ENCODE measurements around the gene SHISAL1.

The SHISAL1 gene

DNA sequence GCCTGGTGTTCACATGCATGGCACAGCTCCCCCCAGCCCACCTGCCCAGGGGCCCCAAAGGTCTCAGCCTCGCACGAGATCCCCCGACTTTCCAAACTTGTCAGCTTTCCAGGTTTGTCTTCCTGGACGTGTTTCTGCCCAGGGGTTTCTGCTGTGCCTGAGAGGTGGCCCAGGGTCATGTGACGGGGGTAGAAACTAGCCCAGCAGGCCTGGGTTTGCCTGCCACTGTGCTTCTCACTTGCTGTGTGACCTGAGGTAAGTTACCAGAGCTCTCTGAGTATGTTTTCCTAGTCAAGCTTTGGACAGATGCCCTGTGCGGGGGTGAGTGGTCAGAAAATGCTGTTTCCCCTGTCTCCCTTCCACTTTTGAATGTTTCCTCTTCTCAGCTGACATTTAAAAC, 38.3 kb upstream of the SHISAL1 start:
- TF ChIP-seq, protein P1, sequence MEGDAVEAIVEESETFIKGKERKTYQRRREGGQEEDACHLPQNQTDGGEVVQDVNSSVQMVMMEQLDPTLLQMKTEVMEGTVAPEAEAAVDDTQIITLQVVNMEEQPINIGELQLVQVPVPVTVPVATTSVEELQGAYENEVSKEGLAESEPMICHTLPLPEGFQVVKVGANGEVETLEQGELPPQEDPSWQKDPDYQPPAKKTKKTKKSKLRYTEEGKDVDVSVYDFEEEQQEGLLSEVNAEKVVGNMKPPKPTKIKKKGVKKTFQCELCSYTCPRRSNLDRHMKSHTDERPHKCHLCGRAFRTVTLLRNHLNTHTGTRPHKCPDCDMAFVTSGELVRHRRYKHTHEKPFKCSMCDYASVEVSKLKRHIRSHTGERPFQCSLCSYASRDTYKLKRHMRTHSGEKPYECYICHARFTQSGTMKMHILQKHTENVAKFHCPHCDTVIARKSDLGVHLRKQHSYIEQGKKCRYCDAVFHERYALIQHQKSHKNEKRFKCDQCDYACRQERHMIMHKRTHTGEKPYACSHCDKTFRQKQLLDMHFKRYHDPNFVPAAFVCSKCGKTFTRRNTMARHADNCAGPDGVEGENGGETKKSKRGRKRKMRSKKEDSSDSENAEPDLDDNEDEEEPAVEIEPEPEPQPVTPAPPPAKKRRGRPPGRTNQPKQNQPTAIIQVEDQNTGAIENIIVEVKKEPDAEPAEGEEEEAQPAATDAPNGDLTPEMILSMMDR (IDR thresholded peaks at IDR 0.05; ENCODE audit: borderline replicate concordance, extremely low read depth, low read length, poor library complexity, severe bottlenecking) = no peak
- no peak for TF ChIP-seq EZH2 (IDR thresholded peaks at IDR 0.05; ENCODE audit: borderline replicate concordance, low read depth, low read length, severe bottlenecking)
- no peak overlapping the region for H3K9ac ChIP-seq (ENCODE audit: low read depth, low read length)
- no peaks in the 10 kb centered on the region for H3K79me2 ChIP-seq (ENCODE audit: insufficient read depth, low read length)
- no peak overlapping the region for H3K27ac ChIP-seq (ENCODE audit: low read length)
- H4K20me1 ChIP-seq (ENCODE audit: insufficient read depth, low read length) = peaks cover 6% of the 10 kb centered on the region
- no peak overlapping the region for H3K4me3 ChIP-seq (ENCODE audit: low read depth in 1 of 2, low read length in 2 of 2)
- H3K27me3 ChIP-seq (ENCODE audit: insufficient read depth, low read length, poor library complexity) = no peaks in the 10 kb centered on the region
- ATAC-seq (ENCODE audit: insufficient read depth, low read depth) (no peak), DNase-seq (no peak)
- H3K4me2 ChIP-seq (ENCODE audit: insufficient read depth, low read length) = no peak overlapping the region
- no peaks in the 10 kb centered on the region for H3K36me3 ChIP-seq (ENCODE audit: insufficient read depth, low read length)
- H3K9me3 ChIP-seq (ENCODE audit: insufficient read depth, low read length, severe bottlenecking) = no peaks in the 10 kb centered on the region
- H3K4me1 ChIP-seq (ENCODE audit: insufficient read depth, low read length) = no peaks in the 10 kb centered on the region
- no peak overlapping the region for H2AFZ ChIP-seq (ENCODE audit: low read depth, low read length)

DNA sequence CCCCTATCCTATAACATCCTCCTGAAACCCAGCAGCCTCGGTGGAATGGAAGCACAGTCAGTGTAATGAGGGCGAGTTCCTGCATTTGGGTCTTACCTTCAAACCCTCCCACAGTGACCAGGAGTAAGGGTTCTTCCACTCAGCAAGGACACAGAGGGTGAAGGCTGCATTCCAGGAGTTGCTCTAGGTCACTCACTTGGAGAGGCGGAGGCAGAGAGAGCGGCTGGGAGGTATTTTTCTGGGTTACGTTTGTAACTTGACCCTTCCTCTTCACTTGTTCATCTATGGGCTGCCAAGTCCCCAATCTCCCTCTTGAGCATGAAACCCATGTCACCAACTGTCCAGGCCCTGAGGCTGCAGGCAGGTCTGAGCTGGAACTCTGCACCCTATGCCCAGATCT, 36.8 kb upstream of the SHISAL1 start:
- ATAC-seq (ENCODE audit: insufficient read depth, low read depth) (no peak), DNase-seq (no peak)
- Histone ChIP-seq H3K9me3 (ENCODE audit: insufficient read depth, low read length, severe bottlenecking) (no peaks in the 10 kb centered on the region), H3K4me2 (ENCODE audit: insufficient read depth, low read length) (no peak overlapping the region), H3K4me1 (ENCODE audit: insufficient read depth, low read length) (no peaks in the 10 kb centered on the region), H3K36me3 (ENCODE audit: insufficient read depth, low read length) (no peaks in the 10 kb centered on the region), H2AFZ (ENCODE audit: low read depth, low read length) (no peak overlapping the region), H4K20me1 (ENCODE audit: insufficient read depth, low read length) (peaks cover 6% of the 10 kb centered on the region), H3K79me2 (ENCODE audit: insufficient read depth, low read length) (no peaks in the 10 kb centered on the region), H3K27me3 (ENCODE audit: insufficient read depth, low read length, poor library complexity) (no peaks in the 10 kb centered on the region), H3K4me3 (ENCODE audit: low read depth in 1 of 2, low read length in 2 of 2) (no peak overlapping the region), H3K27ac (ENCODE audit: low read length) (no peak overlapping the region), H3K9ac (ENCODE audit: low read depth, low read length) (no peak overlapping the region)
- no peak for TF ChIP-seq EZH2 (IDR thresholded peaks at IDR 0.05; ENCODE audit: borderline replicate concordance, low read depth, low read length, severe bottlenecking)
- TF ChIP-seq, protein P1 (IDR thresholded peaks at IDR 0.05; ENCODE audit: borderline replicate concordance, extremely low read depth, low read length, poor library complexity, severe bottlenecking) = no peak

DNA sequence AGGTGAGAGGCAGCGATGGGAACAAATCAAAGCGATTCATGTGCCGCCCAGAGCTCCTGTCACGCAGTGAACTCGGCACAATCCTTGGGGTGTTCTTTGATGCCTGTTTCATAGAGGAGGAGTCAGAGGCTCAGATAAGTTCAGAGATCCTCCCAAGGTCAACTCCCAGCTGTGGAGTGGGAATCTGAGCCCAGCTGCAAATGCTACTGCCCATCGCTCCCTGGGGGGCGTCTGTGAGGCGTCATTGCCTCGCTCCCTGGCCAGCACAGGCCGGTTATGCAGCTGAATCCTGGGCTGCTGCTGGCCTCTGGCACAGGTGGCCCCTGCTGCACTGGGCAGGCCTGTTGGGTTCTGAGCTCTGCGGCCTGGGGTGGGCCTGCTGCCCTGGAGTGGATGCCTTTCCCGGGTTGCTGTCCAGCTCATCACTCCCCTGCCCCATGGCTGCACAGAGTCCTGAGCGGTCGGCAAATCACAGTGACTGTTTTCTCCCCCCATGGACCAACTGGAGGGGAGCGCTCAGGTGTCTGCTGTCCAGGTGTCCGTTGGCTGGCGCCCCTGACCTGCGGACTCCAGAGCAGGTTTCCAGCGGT, 36.3 kb upstream of the SHISAL1 start:
- no peaks in the 10 kb centered on the region for H3K9me3 ChIP-seq (ENCODE audit: insufficient read depth, low read length, severe bottlenecking)
- H3K4me2 ChIP-seq (ENCODE audit: insufficient read depth, low read length) = no peak overlapping the region
- H3K9ac ChIP-seq (ENCODE audit: low read depth, low read length) = no peak overlapping the region
- ATAC-seq (ENCODE audit: insufficient read depth, low read depth) = no peak
- H3K4me1 ChIP-seq (ENCODE audit: insufficient read depth, low read length) = no peaks in the 10 kb centered on the region
- no peak overlapping the region for H3K4me3 ChIP-seq (ENCODE audit: low read depth in 1 of 2, low read length in 2 of 2)
- H3K27me3 ChIP-seq (ENCODE audit: insufficient read depth, low read length, poor library complexity) = peaks cover 2% of the 10 kb centered on the region
- no peak for TF ChIP-seq EZH2 (IDR thresholded peaks at IDR 0.05; ENCODE audit: borderline replicate concordance, low read depth, low read length, severe bottlenecking)
- TF ChIP-seq, protein P1 (IDR thresholded peaks at IDR 0.05; ENCODE audit: borderline replicate concordance, extremely low read depth, low read length, poor library complexity, severe bottlenecking) = no peak
- no peak overlapping the region for H3K27ac ChIP-seq (ENCODE audit: low read length)
- H2AFZ ChIP-seq (ENCODE audit: low read depth, low read length) = no peak overlapping the region
- no peak for DNase-seq
- H3K79me2 ChIP-seq (ENCODE audit: insufficient read depth, low read length) = no peaks in the 10 kb centered on the region
- H3K36me3 ChIP-seq (ENCODE audit: insufficient read depth, low read length) = no peaks in the 10 kb centered on the region
- peaks cover 6% of the 10 kb centered on the region for H4K20me1 ChIP-seq (ENCODE audit: insufficient read depth, low read length)
